Nephron (organoid): ENCODE results near the gene CXADR.

Source experiments
- H3K27ac Mint-ChIP-seq, 3 experiments: 2 replicates each; pipeline ENCODE4 v1.8.0; 2020; ENCODE audit warnings: mixed read lengths in 3 of 3, mild to moderate bottlenecking in 2 of 3, moderate library complexity in 1 of 3
- H3K27me3 Mint-ChIP-seq: 2 replicates; pipeline ENCODE4 v1.8.0; 2021; ENCODE audit warnings: low read depth, mild to moderate bottlenecking, moderate library complexity, mixed read lengths
- H3K36me3 Mint-ChIP-seq: 2 replicates; pipeline ENCODE4 v1.8.0; 2020; ENCODE audit warnings: low read depth, mixed read lengths
- H3K4me1 Mint-ChIP-seq: 2 replicates; pipeline ENCODE4 v1.8.0; 2020; ENCODE audit warnings: mixed read lengths
- H3K4me3 Mint-ChIP-seq, 3 experiments: 2 replicates each; pipeline ENCODE4 v1.8.0; 2020; ENCODE audit warnings: mild to moderate bottlenecking in 3 of 3, mixed read lengths in 3 of 3, moderate library complexity in 2 of 3
- H3K9me3 Mint-ChIP-seq: 2 replicates; pipeline ENCODE4 v1.8.0; 2020; ENCODE audit warnings: mixed read lengths
- TF ChIP-seq, protein P1 (sequence below), 3 experiments: fragments of 200-600 bp; sonication (generic); IDR thresholded peaks; one replicate each; pipeline ENCODE4 v1.5.0; 2021; ENCODE audit warnings: antibody characterized with exemption in 3 of 3; ENCODE audit not compliant: unreplicated experiment in 3 of 3

CXADR gene

DNA sequence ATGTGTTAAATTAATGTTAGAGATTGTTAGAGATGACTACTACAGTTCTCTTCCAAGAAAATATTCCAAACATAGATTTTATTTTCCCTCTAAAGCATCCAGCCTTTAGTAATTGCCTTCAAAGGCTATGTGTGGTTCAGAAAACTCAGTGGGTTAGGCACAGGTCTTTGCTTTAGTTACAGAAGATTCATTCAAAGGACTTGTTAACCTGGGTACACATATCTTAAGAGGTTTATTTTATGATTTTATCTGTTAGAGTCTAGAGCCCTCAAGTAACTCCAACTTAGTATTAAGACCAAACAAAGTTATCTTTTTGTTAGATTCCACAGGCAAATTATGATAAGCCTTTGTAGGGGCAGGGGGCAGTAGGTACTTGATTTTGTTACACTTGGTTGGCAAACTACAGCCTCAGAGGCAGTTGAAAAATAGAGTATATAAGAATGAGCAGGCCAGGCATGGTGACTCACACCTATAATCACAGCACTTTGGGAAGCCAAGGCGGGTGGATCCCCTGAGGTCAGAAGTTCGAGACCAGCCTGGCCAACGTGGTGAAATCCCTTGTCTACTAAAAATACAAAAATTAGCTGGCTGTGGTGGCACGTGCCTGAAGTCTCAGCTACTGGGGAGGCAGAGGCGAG, 37.9 kb downstream of the CXADR start:
- peaks cover 13% of the 10 kb centered on the region for H3K27me3 Mint-ChIP-seq
- TF ChIP-seq, protein P1, sequence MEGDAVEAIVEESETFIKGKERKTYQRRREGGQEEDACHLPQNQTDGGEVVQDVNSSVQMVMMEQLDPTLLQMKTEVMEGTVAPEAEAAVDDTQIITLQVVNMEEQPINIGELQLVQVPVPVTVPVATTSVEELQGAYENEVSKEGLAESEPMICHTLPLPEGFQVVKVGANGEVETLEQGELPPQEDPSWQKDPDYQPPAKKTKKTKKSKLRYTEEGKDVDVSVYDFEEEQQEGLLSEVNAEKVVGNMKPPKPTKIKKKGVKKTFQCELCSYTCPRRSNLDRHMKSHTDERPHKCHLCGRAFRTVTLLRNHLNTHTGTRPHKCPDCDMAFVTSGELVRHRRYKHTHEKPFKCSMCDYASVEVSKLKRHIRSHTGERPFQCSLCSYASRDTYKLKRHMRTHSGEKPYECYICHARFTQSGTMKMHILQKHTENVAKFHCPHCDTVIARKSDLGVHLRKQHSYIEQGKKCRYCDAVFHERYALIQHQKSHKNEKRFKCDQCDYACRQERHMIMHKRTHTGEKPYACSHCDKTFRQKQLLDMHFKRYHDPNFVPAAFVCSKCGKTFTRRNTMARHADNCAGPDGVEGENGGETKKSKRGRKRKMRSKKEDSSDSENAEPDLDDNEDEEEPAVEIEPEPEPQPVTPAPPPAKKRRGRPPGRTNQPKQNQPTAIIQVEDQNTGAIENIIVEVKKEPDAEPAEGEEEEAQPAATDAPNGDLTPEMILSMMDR (IDR thresholded peaks at IDR 0.05; ENCODE audit: unreplicated experiment in 3 of 3), result no peak
- H3K9me3 Mint-ChIP-seq, result no peaks in the 10 kb centered on the region
- H3K36me3 Mint-ChIP-seq, result peaks cover 34% of the 10 kb centered on the region
- no peak overlapping the region for H3K27ac Mint-ChIP-seq
- no peaks in the 10 kb centered on the region for H3K4me1 Mint-ChIP-seq
- no peak overlapping the region for H3K4me3 Mint-ChIP-seq

DNA sequence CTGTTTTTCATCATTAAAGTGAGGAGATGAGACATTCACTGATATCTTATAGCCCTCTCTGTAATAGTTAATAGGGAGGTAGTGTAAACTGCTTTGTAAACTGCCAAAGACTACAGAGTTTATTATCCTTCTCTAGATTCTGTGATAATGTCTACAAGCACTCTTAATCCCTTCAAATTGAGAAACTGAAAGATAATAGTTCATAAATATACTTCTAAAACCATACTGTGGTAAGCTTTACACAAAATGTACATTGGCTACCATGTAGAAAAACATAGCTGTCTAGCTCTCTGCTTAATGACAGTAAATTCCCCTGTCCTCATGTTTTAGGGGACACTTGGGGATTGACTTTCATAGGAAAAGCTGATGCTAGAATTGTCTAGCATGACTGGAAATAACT, 39.6 kb downstream of the CXADR start:
- no peaks in the 10 kb centered on the region for H3K4me1 Mint-ChIP-seq
- H3K27ac Mint-ChIP-seq, result no peak overlapping the region
- no peaks in the 10 kb centered on the region for H3K9me3 Mint-ChIP-seq
- peaks cover 8% of the 10 kb centered on the region for H3K27me3 Mint-ChIP-seq
- peaks cover 26% of the 10 kb centered on the region for H3K36me3 Mint-ChIP-seq
- no peak overlapping the region for H3K4me3 Mint-ChIP-seq
- TF ChIP-seq, protein P1 (IDR thresholded peaks at IDR 0.05; ENCODE audit: unreplicated experiment in 3 of 3), result no peak

DNA sequence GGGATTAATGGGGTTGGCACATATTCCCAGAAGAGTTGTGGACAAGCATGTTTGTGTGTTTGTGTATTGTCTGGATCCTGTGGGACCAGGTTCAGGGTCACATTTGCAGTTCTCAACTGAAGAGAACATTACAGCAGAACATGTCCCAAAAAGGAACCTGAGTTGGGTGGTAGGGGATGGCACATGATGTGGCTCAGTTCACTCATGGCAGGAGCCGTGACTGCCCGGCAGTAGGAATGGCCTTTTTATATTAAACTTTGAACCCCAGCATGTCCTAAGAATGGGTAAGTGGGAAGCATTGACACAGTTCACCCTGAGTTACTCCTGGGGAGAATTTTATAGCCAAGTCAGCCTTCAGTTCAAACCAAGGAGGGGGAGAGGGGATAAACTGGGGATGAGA, 41.3 kb downstream of the CXADR start:
- H3K27ac Mint-ChIP-seq, result no peak overlapping the region
- H3K4me3 Mint-ChIP-seq, result no peak overlapping the region
- peaks cover 4% of the 10 kb centered on the region for H3K27me3 Mint-ChIP-seq
- H3K9me3 Mint-ChIP-seq, result no peaks in the 10 kb centered on the region
- TF ChIP-seq, protein P1 (IDR thresholded peaks at IDR 0.05; ENCODE audit: unreplicated experiment in 3 of 3), result peak in 1 of 3 experiments; percentile 2
- no peaks in the 10 kb centered on the region for H3K4me1 Mint-ChIP-seq
- H3K36me3 Mint-ChIP-seq, result peaks cover 22% of the 10 kb centered on the region

DNA sequence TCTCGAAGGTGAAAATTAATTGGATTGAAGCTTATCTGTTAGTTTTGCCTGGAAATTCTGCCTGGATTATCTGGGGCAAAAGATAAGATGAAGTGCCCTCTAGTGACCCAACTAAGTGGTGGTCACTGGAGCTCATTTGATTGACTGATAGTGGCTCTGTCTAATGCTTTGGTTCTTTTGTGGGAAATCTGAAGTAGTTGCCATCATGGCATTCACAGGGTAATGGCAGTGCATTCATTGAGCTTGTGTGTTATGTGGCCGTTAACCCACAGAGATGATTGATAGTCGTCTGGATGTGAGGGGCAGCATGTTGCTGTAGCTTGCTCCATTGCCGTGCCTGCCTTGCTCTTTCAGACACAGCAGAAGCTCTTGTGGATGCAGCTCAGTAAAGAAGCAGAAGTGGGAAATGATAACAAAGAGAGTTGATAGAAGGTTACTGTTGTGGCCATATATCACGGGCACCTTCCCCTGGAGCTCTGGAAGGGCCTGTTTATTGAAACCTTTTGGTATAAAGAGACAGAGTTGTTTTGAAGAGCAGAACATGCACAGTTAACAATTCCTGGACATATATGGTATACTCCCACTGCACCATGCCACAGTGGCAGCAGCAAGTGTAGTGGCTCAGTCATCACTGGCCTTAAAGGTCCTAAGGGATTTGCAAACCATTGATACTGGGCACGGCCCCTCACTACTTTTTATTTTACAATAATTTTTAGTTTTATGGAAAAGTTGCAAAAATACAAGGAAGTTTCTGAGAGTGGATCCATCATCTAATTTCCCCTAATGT, 42.0 kb downstream of the CXADR start:
- TF ChIP-seq, protein P1 (IDR thresholded peaks at IDR 0.05; ENCODE audit: unreplicated experiment in 3 of 3), result peak in 2 of 3 experiments; percentile 8 to 31
- H3K4me1 Mint-ChIP-seq, result no peaks in the 10 kb centered on the region
- H3K27ac Mint-ChIP-seq, result peak overlapping the region in 1 of 3 experiments; percentile 15
- no peaks in the 10 kb centered on the region for H3K9me3 Mint-ChIP-seq
- no peak overlapping the region for H3K4me3 Mint-ChIP-seq
- H3K27me3 Mint-ChIP-seq, result no peaks in the 10 kb centered on the region
- peaks cover 16% of the 10 kb centered on the region for H3K36me3 Mint-ChIP-seq

DNA sequence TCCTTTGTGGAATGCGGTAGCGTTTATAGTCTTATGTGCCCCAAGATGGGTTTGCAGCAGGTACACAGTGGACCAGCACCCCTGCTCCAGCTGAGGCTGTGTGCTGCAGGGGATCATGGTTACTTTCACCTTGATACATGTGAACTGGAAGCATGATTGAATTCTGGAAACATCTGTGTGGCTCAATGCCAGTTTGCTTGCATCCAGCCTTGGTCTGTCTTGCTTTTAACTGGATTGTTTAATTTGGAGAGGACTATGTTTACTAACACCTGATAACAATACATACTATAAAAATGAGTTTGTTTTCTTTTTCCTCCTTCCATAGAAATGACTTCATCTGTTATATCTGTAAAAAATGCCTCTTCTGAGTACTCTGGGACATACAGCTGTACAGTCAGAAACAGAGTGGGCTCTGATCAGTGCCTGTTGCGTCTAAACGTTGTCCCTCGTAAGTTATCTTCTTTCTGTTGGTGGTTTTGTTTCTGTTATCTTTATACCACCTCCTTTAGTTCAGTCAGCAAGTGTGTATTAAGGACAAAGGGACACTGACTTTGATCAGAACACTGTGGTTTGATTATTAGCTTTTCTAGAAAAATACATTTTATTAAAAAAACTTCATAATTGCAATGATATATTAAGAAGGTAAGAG, 47.7 kb downstream of the CXADR start:
- peaks cover 20% of the 10 kb centered on the region for H3K36me3 Mint-ChIP-seq
- H3K4me1 Mint-ChIP-seq, result no peaks in the 10 kb centered on the region
- no peak overlapping the region for H3K4me3 Mint-ChIP-seq
- no peak overlapping the region for H3K27ac Mint-ChIP-seq
- TF ChIP-seq, protein P1 (IDR thresholded peaks at IDR 0.05; ENCODE audit: unreplicated experiment in 3 of 3), result no peak
- H3K27me3 Mint-ChIP-seq, result peaks cover 6% of the 10 kb centered on the region
- H3K9me3 Mint-ChIP-seq, result no peaks in the 10 kb centered on the region
